DND-41 (cell line): ENCODE measurements around the gene MYCT1.

Experiments
- CTCF ChIP-seq: IDR thresholded peaks from 2 replicates; pipeline ENCODE4 v1.5.1; 2012; ENCODE audit warnings: borderline replicate concordance, low read length, moderate library complexity, mild to moderate bottlenecking; ENCODE audit not compliant: poor library complexity, severe bottlenecking; ENCODE audit errors: extremely low read depth
- EZH2 ChIP-seq: IDR thresholded peaks from 3 replicates; pipeline ENCODE4 v1.6.1; 2012; ENCODE audit warnings: borderline replicate concordance, low read depth, mild to moderate bottlenecking, moderate library complexity, low read length, inconsistent platforms; ENCODE audit not compliant: severe bottlenecking

- no peak for TF ChIP-seq CTCF
- no peak for TF ChIP-seq EZH2
Measured at GRCh38 chr6:152671171-152671570, 26.5 kb upstream of the MYCT1 start.
